HEK293 (cell line): ENCODE results near the gene MYRIP.

Source experiments
- CTCF ChIA-PET: fragments of 350-600 bp; formaldehyde crosslinking; extraction: SDS; loops from one replicate; lab custom pipeline; 2021; ENCODE audit warnings: antibody characterized with exemption; lab: Yijun Ruan, JAX
- POLR2A ChIA-PET: fragments of 300-600 bp; formaldehyde crosslinking; extraction: SDS; loops from one replicate; lab custom pipeline; 2020; ENCODE audit warnings: antibody characterized with exemption, inconsistent platforms; lab: Yijun Ruan, JAX
- H3K27ac ChIP-seq: fragments of 200-500 bp; sonication (Bioruptor generic); 2 replicates; pipeline ENCODE4 v1.5.1; 2014; ENCODE audit warnings: low read depth, low read length, control low read depth, inconsistent platforms; ENCODE audit errors: extremely low read depth
- H3K36me3 ChIP-seq, 2 experiments: fragments of 200-500 bp in 1 of 2; sonication (Bioruptor generic) in 1 of 2; 1 replicate in 1 of 2; 2 replicates in 1 of 2; pipeline ENCODE4 v1.5.1; 2014 to 2017; ENCODE audit warnings: inconsistent platforms in 2 of 2, low read length in 2 of 2; ENCODE audit not compliant: control insufficient read depth in 2 of 2, insufficient read depth in 1 of 2
- H3K4me1 ChIP-seq: fragments of 200-500 bp; sonication (Bioruptor generic); 2 replicates; pipeline ENCODE4 v1.5.1; 2014; ENCODE audit warnings: mild to moderate bottlenecking, low read length, inconsistent platforms; ENCODE audit not compliant: control insufficient read depth, insufficient read depth
- H3K4me3 ChIP-seq: 2 replicates; pipeline ENCODE4 v1.5.1; 2011; ENCODE audit warnings: low read depth, mild to moderate bottlenecking, control low read depth, low read length, moderate library complexity
- H3K9me3 ChIP-seq: fragments of 200-500 bp; sonication (Bioruptor generic); 2 replicates; pipeline ENCODE4 v1.5.1; 2014; ENCODE audit warnings: low read depth, low read length, inconsistent platforms; ENCODE audit not compliant: control insufficient read depth, insufficient read depth
- GLI4 ChIP-seq: fragments of 450-650 bp; formaldehyde crosslinking; IDR thresholded peaks from 2 replicates; pipeline ENCODE4 v1.5.1; 2016; ENCODE audit warnings: missing biosample characterization, missing genetic modification characterization
- PBX3 ChIP-seq: sonication (generic); formaldehyde crosslinking; IDR thresholded peaks from 2 replicates; pipeline ENCODE4 v1.8.1; 2022; ENCODE audit warnings: mild to moderate bottlenecking, moderate library complexity, missing genetic modification reagents
- PRDM1 ChIP-seq: fragments of 450-650 bp; formaldehyde crosslinking; IDR thresholded peaks from 2 replicates; pipeline ENCODE4; 2016; ENCODE audit warnings: missing biosample characterization, missing genetic modification characterization
- PRDM2 ChIP-seq: fragments of 450-650 bp; formaldehyde crosslinking; IDR thresholded peaks from 2 replicates; pipeline ENCODE4 v1.5.1; 2016; ENCODE audit warnings: missing biosample characterization, missing genetic modification characterization, borderline replicate concordance
- SCRT2 ChIP-seq: fragments of 450-650 bp; formaldehyde crosslinking; IDR thresholded peaks from 2 replicates; pipeline ENCODE4 v1.5.1; 2016; ENCODE audit warnings: missing biosample characterization, missing genetic modification characterization
- SETDB1 ChIP-seq: IDR thresholded peaks from one replicate; pipeline ENCODE4 v1.6.1; 2017; ENCODE audit warnings: mild to moderate bottlenecking, low read length, moderate library complexity, mixed read lengths; ENCODE audit not compliant: insufficient read length
- TSHZ1 ChIP-seq: fragments of 450-650 bp; formaldehyde crosslinking; IDR thresholded peaks from 2 replicates; pipeline ENCODE4 v1.5.1; 2016; ENCODE audit warnings: missing biosample characterization, missing genetic modification characterization, borderline replicate concordance
- YY1 ChIP-seq: fragments of 450-650 bp; formaldehyde crosslinking; IDR thresholded peaks from 2 replicates; pipeline ENCODE4 v1.5.1; 2018; ENCODE audit warnings: missing biosample characterization, missing genetic modification characterization
- ZBTB1 ChIP-seq: fragments of 450-650 bp; formaldehyde crosslinking; IDR thresholded peaks from 2 replicates; pipeline ENCODE4 v1.5.1; 2016; ENCODE audit warnings: missing biosample characterization, missing genetic modification characterization
- ZBTB48 ChIP-seq: fragments of 450-650 bp; formaldehyde crosslinking; IDR thresholded peaks from 2 replicates; pipeline ENCODE4 v1.5.1; 2016; ENCODE audit warnings: missing biosample characterization, missing genetic modification characterization
- ZNF114 ChIP-seq: fragments of 450-650 bp; formaldehyde crosslinking; IDR thresholded peaks from 2 replicates; pipeline ENCODE4 v1.5.0; 2017; ENCODE audit warnings: missing biosample characterization, missing genetic modification characterization
- ZNF16 ChIP-seq: fragments of 450-650 bp; formaldehyde crosslinking; IDR thresholded peaks from 2 replicates; pipeline ENCODE4 v1.5.1; 2016; ENCODE audit warnings: low read depth, missing biosample characterization, missing genetic modification characterization
- ZNF280C ChIP-seq: fragments of 450-650 bp; formaldehyde crosslinking; IDR thresholded peaks from 2 replicates; pipeline ENCODE4 v1.5.1; 2016; ENCODE audit warnings: missing biosample characterization, missing genetic modification characterization
- ZNF48 ChIP-seq: fragments of 450-650 bp; formaldehyde crosslinking; IDR thresholded peaks from 2 replicates; pipeline ENCODE4 v1.5.1; 2016; ENCODE audit warnings: missing biosample characterization, missing genetic modification characterization
- ZNF501 ChIP-seq: fragments of 450-650 bp; formaldehyde crosslinking; IDR thresholded peaks from 2 replicates; pipeline ENCODE4 v1.5.1; 2016; ENCODE audit warnings: missing biosample characterization, missing genetic modification characterization
- ZNF585B ChIP-seq: fragments of 450-650 bp; formaldehyde crosslinking; IDR thresholded peaks from 2 replicates; pipeline ENCODE4 v1.5.1; 2016; ENCODE audit warnings: missing biosample characterization, missing genetic modification characterization
- ZNF776 ChIP-seq: fragments of 450-650 bp; formaldehyde crosslinking; IDR thresholded peaks from 2 replicates; pipeline ENCODE4 v1.5.0; 2017; ENCODE audit warnings: missing biosample characterization, missing genetic modification characterization, borderline replicate concordance
- ZNF777 ChIP-seq: fragments of 450-650 bp; formaldehyde crosslinking; IDR thresholded peaks from 2 replicates; pipeline ENCODE4 v1.5.1; 2017; ENCODE audit warnings: missing biosample characterization, missing genetic modification characterization, borderline replicate concordance
- ZNF792 ChIP-seq: fragments of 450-650 bp; formaldehyde crosslinking; IDR thresholded peaks from 2 replicates; pipeline ENCODE4 v1.5.1; 2016; ENCODE audit warnings: missing biosample characterization, missing genetic modification characterization
- ZNF830 ChIP-seq: fragments of 450-650 bp; IDR thresholded peaks from 2 replicates; pipeline ENCODE4 v1.5.0; 2018; ENCODE audit warnings: missing biosample characterization, missing genetic modification characterization, low read depth, mild to moderate bottlenecking, moderate library complexity
- TF ChIP-seq, protein P1 (sequence below): fragments of 450-650 bp; formaldehyde crosslinking; IDR thresholded peaks from 2 replicates; pipeline ENCODE4 v1.5.1; 2016; ENCODE audit warnings: missing biosample characterization, missing genetic modification characterization

MYRIP gene

GRCh38 chr3:39972508-39972907 is 163.1 kb downstream of the MYRIP start:
- ChIA-PET POLR2A (no interaction called here), CTCF (no interaction called here)
- no peaks in the 10 kb centered on the region for H3K36me3 ChIP-seq
- no peak overlapping the region for H3K27ac ChIP-seq
- no peaks in the 10 kb centered on the region for H3K4me1 ChIP-seq
- TF ChIP-seq ZNF501 (tag by site-specific recombination) (no peak), PBX3 (CRISPR knock-in tag) (no peak), ZNF776 (tag by site-specific recombination) (no peak), ZNF280C (tag by site-specific recombination) (no peak), SETDB1 (no peak), ZBTB1 (no peak), GLI4 (tag by site-specific recombination) (no peak), ZBTB48 (tag by site-specific recombination) (no peak), PRDM2 (no peak), PRDM1 (tag by site-specific recombination) (no peak)
- TF ChIP-seq, protein P1, sequence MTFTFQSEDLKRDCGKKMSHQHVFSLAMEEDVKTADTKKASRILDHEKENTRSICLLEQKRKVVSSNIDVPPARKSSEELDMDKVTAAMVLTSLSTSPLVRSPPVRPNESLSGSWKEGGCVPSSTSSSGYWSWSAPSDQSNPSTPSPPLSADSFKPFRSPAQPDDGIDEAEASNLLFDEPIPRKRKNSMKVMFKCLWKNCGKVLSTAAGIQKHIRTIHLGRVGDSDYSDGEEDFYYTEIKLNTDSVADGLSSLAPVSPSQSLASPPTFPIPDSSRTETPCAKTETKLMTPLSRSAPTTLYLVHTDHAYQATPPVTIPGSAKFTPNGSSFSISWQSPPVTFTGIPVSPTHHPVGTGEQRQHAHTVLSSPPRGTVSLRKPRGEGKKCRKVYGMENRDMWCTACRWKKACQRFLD (tag by site-specific recombination): no peak
- no peak overlapping the region for H3K4me3 ChIP-seq
- no peaks in the 10 kb centered on the region for H3K9me3 ChIP-seq

- H3K4me1 ChIP-seq: no peaks in the 10 kb centered on the region
- no peak overlapping the region for H3K4me3 ChIP-seq
- no peaks in the 10 kb centered on the region for H3K9me3 ChIP-seq
- CTCF ChIA-PET: no interaction called here
- no peak overlapping the region for H3K27ac ChIP-seq
- POLR2A ChIA-PET: no interaction called here
- no peaks in the 10 kb centered on the region for H3K36me3 ChIP-seq
- TF ChIP-seq ZNF585B (tag by site-specific recombination): no peak
- no peak for TF ChIP-seq TSHZ1 (tag by site-specific recombination)
- no peak for TF ChIP-seq ZNF830 (tag by site-specific recombination)
- no peak for TF ChIP-seq ZNF792 (tag by site-specific recombination)
- no peak for TF ChIP-seq YY1 (tag by site-specific recombination)
- TF ChIP-seq ZBTB1: no peak
- no peak for TF ChIP-seq ZNF114 (tag by site-specific recombination)
- TF ChIP-seq ZNF48 (tag by site-specific recombination): no peak
- TF ChIP-seq ZNF16 (tag by site-specific recombination): no peak
- TF ChIP-seq ZNF777 (tag by site-specific recombination): no peak
- TF ChIP-seq SCRT2: no peak
Measured at GRCh38 chr3:39977058-39977794, 167.8 kb downstream of the MYRIP start.
